ENCODE measurements around the gene INSIG2.

INSIG2 gene

DNA sequence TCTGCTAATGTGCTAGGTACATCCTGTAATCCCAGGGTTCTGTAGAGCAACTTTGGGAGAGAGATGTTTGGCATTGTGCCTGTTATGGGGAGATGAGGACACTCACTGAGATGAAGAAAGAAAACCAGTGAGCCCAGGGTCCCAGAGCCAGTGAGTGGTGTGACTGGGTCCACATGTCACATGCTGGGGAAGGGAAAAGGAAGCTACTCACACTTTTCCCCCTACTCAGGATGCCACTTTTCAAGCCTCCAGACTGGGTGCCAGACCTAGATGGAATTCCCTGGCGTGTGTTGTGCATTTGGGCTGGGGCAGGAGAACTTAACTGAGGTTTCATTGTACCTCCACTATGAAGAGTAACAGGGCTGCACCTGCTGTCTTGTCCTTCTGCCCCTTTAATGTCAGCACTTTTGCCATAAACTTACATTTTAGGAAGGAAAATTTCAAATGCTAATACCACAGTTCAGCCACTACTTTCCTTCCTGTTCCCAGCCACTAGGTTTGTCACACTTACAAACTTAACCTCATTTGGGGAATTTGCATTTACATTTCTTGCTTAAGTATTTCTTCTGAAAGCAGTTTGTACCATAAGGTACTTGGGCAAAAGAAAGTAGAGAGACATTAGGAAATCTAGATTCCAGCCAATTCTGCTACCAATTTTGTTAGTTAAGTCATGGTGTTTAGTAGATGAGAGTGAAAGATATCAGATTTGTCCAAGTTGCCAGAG, 10.2 kb downstream of the INSIG2 start:
- no peak for DNase-seq (ENCODE audit: low spot score)

DNA sequence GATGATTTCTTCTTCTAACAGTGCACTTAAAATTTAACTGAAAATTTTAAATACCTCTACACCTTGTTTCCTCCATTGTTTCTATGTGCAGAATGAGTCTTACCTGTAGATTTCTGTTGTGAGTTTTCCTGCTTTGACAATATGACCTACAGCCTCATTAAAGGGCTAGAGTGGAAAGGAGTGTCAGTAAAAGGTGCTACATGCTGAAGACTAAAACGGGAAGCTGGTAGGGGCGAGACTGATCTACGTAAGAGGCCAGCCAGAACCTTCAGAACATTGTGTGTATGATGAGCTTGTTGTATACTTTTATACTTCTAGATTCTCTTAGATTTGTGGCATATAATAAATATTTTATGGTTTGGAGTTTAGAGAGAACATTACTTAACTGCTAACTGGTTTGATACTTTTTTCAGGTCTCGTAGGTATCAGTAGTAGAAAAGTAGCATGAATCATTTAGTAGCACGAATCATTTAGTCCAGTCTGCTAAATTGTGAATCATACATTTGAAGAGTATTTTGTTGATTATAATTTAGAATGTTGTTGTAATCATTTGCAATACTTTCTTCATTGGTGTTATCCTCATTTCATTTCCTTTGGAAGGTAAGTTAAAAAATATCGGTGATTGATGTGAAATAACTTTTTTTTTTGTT, 14.3 kb downstream of the INSIG2 start:
- DNase-seq (ENCODE audit: low spot score) = no peak

DNA sequence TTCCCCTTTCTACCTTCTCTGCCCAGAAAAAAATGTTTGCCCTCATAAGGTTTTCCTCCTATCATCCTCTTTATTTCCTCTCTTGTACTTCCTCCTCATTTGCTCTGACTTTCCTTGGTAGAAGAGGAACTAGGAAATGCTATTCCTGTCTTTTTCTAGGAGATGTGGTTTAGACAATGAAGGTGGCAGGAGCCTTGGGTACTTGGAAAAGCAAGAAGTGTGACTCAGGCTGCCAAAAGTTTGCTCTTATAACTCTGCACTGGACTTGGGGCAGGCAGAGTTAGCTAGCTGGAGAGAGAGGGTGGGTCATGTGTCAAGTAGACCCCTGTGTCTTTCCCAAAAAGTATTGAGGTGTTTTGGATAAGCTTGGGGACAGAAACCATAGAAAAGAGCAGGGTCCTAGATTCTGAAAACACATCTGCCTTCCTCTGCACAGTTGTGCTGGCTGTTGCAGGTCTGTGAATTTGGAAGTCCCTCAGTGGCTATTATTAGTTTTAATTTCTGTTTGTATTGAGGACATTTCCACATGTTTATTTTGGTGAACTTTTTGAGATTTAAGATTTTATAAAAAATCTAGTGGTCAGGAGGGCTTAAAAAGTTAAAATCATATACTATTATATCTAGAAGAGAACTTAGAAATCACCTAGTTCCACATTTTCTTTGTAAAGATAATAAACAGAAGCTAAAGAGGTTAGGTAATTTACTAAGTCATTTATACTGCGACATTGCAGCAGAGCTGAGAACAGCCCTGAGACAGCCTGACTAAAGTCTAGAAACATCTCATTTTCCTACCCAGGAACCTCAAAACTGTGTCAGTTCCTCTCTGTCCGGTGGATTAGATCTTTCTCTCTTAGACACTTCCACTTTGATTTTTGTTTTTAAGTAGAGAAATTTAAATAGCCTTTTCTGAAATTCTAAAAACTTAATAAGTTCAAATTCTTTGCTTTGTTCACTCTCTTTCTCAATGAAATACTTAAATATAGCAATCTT, 16.0 kb downstream of the INSIG2 start:
- no peak for DNase-seq (ENCODE audit: low spot score)

DNA sequence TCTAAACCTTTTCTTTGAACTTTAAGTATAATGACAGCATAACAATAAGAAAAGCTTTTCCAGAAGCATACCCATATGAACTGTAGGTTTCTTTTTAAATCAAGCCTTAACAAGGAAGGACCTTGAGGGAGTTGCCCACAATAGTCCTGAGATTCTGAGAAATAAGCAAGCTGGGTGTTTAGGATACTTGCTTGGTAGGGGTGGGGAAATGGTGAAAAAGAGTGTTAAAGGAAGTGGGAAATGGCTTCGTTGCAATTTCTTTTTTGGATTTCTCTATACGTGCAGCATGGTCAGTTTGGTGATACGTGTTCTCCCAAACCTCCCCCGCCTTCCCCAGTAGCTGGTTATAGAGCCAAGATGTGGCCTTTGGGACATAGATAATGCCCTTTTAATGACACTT, 17.2 kb downstream of the INSIG2 start:
- no peak for DNase-seq (ENCODE audit: low spot score)

DNA sequence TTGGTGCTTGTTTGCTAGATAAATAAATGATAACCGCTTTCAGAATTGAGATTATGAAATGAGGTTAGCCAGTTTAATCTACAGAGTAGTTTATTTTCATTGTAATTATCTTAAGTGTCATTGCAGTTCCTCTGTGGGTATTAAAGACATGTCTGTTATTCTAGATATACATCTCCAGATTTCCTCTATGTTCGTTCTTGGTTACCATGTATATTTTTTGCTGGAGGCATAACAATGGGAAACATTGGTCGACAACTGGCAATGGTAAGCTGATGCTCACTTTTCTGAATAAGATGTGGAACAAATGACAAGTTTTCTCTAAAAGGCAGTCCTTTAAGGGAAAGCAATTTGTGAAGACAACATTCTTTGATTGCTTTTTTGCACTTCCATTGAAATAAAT, 18.7 kb downstream of the INSIG2 start:
- DNase-seq (ENCODE audit: low spot score) = no peak

DNA sequence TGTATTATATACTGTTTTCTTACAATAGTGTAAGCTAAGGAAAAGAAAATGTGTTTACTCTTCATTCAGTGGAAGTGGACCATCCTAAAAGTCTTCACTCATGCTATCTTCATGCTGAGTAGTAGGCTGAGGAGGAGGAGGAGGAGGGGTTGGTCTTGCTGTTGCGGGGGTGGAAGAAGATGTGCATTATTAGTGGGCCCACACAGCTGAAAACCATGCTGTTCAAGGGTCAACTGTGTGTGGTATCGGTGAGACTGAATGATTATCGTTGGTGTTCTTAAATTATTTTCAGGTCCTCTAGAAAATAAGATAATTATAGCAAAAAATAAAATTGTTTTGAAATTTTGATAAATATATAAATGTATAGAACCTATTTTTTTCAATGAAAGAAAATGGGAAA, 22.0 kb downstream of the INSIG2 start:
- DNase-seq (ENCODE audit: low spot score) = no peak

DNA sequence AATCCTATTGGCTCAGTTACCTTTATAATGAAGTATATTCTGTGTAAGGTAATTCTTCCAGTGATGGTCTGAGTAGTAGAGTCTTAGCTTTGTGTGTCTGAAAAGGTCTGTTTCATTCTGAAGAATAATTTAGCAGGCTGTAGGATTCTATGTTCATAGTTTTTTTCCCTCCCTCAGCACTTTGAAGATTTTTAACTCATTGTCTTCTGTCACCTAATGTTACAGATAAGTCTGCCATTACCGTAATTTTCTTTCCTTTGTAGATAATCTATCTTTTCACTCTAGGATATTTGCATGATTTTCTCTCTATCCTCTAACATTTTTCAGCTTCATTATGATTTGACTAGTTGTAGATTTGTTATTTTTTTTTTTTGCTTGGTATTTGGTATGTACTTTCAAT, 22.7 kb downstream of the INSIG2 start:
- DNase-seq (ENCODE audit: low spot score) = no peak

DNA sequence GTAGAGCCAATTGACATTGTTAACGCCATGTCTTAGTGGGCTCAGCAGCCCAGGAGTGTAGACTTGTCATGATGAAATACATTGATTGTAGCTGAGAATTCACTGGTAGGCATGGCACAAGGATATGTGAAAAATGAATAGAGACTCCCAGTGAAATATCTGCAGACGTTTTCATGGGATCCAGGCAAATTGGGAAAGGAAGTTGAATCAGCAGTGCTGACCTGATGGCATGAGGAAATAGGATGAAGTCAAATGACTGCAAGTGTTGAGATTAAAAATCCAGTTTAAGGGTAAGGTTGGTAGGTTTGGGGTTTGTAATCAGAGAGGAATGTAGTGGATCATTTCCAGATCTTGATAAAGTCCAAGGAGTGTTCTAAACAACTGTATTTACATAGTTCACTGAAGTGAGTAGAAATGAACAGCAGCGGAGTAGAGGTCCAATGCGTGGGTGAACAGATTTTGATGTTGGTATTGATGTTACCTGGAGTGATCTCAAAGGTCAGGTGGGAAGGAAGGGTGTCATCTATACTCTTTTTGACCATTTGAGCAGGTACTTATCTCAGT, 24.6 kb downstream of the INSIG2 start:
- DNase-seq (ENCODE audit: low spot score) = no peak

DNA sequence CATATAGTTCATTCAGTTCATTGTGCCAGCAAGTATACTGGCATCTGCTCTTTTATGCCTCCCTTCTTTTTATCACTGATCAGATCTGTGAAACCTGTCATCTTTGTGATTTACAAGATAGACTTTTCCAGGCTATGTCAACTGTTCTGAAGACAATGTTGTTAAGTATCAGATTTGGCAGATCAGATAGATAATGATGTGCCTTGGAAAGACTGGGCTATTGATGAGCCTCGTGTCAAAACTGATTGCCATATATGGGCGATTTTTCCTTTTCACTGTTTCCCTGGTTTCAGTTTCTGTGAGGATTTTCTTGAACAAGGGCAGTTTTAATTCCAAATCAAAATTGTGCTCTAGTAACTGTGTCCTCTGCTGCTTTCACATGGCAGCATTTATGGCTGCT, 26.6 kb downstream of the INSIG2 start:
- DNase-seq (ENCODE audit: low spot score) = no peak

DNA sequence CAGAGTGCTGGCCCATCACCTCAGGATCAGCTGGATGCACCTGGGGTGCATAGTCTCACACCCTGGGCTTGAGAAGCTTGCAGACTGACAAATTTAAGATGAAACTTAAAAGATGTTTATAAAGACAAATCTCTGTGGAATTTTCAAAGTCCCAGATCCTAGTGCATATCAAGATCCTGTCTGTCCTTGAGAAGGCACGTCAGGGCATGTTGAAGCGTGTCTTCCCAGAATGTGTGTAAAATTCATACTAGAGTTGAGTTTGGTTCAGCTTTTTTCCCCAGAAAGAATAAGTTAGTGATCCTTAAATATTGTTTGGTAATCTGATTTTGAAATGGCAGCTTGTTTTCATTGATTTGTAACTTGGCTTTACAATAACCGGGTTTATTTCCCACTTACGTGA, 27.5 kb downstream of the INSIG2 start:
- DNase-seq (ENCODE audit: low spot score) = no peak

DNA sequence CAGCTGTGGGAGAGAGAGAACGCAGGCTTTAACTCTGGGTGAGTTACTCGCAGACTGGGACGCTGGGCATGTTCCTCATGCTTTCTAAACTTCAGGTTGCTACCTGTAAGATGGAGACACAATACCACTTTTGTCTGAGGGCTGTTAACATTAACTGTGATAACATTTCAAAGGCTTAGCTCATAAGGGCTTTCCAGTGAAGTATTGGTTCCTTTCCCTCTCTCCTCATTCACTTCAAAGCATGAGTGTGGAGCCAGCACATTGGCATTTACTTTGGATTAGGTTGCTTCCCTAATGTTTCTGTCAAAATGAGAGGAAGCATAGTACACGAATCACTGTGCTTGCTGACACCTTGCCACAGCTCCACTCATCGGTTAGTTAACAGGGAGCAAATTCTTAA, 30.2 kb downstream of the INSIG2 start:
- no peak for DNase-seq (ENCODE audit: low spot score)

DNA sequence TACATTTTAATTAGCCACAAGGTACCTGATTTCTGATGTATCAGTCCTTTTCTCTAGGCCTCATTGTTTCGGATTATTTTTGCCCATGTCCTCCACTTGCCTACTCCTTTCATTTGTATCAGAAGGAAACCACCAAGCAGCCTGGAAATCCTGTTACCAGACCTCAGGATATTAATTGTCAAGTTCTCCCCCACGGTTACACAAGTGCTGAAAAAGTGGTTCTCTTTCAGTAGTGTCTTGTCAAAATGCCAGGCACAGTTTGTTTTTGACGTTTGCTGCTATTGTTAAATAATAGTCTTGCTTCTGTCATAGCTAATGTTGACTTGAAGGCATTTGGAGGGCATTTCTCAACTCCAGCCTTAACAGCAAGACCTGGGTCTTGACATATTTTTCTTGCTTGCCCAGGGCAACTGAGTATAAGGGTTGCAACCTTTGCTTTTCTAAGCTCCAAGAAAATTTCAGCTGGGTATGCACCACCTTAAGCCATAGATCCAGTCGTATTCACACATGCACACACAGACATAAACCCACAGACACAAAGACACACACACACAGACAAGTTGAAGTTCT, 31.0 kb downstream of the INSIG2 start:
- DNase-seq (ENCODE audit: low spot score) = no peak

DNA sequence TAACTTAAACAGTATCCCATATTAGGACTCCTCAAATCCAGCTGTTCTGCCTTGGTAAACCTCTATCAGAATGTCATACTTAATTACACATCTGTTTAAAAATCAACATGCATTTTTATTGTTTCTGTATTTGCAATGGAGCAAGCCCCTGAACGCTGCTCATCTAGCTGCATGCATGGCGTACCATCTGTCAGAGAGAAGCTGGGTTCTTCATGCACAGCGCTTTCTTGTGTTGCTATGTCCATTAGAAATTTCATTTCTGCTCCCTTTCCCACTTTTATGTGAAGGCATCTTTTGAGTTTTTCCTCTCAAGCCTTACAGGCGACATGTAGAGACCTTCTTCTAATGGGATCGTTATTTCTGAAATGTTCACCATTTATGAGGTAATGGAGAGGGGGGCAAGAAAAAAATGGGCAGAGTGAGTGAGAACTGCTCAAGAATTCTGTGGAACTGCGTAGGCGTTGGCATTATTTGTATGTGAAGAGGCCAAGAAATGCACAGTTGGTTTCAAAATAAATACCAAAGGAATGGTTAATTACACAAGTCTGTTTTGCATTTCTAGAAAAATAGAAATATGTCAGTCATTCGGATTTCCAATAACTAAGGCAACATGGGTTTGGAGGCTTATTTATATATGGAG, 31.6 kb downstream of the INSIG2 start:
- no peak for DNase-seq (ENCODE audit: low spot score)

DNA sequence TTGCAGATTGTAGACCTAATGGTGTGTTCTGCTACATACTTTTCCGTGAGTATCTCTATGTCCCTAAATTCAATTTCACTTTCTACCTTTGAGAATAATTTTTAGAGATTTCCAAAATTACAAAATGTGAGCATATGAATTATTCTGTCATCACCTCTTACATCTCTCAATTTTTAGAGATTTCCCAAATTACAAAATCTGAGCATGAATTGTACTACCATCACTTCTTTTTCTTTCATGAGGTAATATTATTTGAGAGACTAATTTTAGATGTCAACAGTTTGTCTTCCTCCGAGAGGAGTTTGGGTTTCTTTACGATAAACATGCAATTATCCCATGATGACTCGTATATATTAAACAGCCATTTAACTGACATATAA, 32.1 kb downstream of the INSIG2 start:
- DNase-seq (ENCODE audit: low spot score) = no peak

DNA sequence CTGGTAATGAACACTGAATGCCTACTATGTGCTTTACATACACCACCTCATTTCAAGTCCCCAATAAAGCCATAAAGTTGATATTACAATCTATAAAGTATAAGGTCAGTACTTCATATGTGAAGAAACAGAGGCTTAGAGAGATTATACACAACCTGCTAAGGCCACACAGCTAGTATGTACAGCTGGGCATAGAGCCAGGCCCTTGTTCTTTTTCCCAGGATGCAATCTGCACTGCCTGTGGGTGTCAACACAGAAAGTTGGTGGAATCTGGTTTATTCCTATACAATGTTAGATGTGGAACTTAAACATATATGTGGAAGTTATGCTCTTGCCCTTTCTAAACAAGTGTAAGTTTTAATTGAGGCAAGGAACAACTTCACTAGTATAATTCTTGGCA, 32.8 kb downstream of the INSIG2 start:
- no peak for DNase-seq (ENCODE audit: low spot score)

DNA sequence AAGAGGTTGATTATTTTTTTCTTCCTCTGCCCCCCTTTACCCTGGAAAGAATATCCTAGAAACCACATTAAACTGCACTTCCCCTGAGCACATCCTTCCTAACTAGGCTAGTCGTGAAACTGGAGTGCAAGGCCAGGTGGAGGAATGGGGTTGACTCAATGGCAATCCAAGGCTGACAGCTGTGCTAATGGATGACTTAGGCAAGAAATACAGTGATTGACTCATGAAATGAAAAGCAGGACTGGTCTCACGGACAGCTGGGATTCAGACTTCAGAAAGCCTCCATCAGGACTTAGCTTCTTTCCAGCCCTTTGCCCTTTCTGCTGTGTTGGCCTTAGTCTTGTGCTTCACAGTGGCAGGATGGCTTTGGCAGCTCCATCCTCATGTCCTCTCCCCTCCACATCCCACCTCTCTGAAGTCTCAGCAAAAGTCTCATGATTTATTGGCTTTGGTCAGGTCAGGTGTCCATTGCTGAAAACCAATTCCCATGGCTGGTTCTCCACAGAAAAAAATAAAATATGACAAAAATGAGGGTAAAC, 33.8 kb downstream of the INSIG2 start:
- no peak for DNase-seq (ENCODE audit: low spot score)

DNA sequence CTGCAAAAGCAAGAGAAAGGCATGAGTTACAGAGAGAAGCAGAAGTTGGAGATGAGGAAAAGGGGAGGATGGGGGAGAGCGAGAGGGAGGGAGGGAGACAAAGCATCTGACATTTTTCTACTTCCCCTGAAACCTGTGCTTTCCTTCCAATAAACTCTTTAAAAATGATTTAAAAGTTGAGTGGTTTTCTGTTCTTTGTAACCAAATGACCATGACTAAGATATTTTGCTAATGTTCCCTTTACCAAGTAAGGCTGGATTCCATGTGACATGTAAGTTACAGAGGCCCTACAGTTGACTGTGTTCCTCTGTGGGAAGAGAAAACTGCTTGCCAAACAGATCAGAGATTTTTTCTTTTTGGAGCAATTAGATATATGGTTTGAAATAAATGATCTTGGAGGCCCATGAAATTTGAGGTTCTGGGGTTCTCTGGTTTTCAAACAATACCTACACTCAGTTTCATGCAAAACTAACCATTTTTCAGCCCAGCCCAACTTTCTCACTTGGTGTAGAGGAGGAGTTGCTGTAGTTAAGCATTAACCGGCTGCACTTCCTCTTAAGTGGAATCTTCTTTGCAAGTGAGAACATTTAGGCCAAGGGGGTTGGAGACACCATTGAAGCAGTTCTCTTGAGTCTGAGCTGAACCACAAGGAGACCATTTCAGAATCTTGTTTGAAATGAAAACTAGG, 34.5 kb downstream of the INSIG2 start:
- DNase-seq (ENCODE audit: low spot score) = no peak

DNA sequence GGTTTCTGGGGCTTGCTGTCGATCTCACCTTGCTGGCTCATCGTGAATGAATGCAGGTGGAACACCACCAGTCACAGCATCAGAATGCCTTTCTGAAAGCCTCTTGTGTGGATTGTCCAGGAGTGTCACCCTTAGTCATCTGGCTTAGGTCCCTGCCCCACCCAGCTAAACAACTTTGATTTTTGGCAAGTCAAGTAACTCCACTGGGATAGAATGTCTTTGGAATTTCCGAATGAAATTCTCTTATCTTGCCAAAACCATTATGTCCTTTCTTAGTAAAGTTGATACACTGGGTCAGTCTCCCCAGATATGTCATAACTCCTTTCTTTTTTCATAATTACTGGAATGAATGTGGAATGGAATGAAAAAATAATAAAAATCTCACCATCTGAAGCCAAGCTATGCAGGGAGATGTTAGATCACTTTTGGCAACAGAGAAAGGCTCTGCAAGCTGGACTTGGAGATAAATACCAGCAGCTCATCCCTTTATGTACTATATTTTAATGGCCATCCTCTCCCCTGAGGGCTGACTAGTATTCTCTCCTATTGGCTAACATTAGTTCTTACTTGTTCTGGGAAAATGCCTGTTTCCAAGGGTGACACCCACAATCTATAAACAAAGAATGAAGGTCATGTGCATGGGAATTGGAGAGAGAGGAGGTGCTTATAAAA, 35.4 kb downstream of the INSIG2 start:
- DNase-seq (ENCODE audit: low spot score) = no peak

DNA sequence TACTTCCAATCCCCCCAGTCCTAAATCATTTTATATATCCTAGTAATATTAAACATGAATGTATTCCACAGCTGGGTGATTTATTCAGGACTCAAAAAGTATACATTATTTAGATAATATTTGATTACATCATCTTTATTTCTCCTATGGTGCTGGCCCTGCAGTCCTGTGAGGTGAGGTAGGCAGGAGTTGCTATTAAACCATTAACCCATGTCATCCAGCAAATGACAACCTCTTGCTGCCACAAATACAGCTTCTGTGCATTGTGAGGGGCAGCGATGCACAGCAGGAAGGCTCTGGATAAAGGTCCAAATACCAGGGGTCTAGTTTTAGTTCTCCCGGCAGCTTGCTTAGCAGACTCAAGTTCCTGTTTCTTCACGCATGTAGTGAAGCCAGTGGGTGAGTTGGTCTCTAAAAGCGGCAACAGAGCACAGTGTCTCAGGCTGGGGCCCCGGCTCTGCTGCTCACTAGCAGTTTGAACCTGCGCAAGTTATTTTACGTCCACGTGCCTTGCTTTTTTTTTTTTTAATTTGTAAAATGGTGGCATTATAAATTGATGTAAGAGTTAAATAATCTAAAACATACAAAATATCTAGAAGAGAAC, 36.1 kb downstream of the INSIG2 start:
- DNase-seq (ENCODE audit: low spot score) = no peak

DNA sequence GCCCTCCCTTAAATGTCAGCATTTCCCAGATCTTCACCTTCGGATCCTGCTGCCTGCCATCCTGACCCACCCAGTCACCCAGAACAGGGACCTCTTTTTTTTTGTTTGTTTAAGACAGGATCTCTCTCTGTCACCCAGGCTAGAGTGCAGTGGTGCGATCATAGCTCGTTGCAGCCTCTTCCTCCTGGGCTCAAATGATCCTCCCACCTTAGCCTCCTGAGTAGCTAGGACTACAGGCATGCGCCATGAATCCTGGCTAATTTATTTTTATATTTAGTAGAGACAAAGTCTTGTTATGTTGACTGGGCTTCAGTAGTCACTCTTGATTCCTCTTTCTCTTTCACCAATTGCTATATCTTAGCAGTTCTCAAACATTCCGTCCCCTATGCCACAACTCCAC, 39.0 kb downstream of the INSIG2 start:
- DNase-seq (ENCODE audit: low spot score) = no peak

Data from ecto neural progenitor cell (in vitro differentiated cells).